Skeletal muscle tissue (tissue), 4 donors: ENCODE measurements around the gene TMEM132E. TPM values are rescaled to one million over a fixed set of nuclear protein-coding genes. Genes with fewer than 3 reads are reported as not detected.

Source experiments
- H3K27ac ChIP-seq: one replicate; pipeline ENCODE4 v1.7.0; 2013; ENCODE audit warnings: mild to moderate bottlenecking, low read depth, low read length, inconsistent platforms
- H3K27me3 ChIP-seq, 3 donors: one replicate each; pipeline ENCODE4 v1.7.0; 2013; ENCODE audit warnings: low read length in 3 of 3; ENCODE audit not compliant: control insufficient read depth in 3 of 3, insufficient read depth in 3 of 3
- H3K36me3 ChIP-seq, 3 donors: one replicate each; pipeline ENCODE4 v1.7.0; 2013; ENCODE audit warnings: low read length in 3 of 3; ENCODE audit not compliant: control insufficient read depth in 3 of 3, insufficient read depth in 3 of 3
- H3K4me1 ChIP-seq, 3 donors: one replicate each; pipeline ENCODE4 v1.7.0; 2013; ENCODE audit warnings: low read length in 3 of 3, mild to moderate bottlenecking in 3 of 3; ENCODE audit not compliant: control insufficient read depth in 3 of 3, insufficient read depth in 3 of 3
- H3K4me3 ChIP-seq, 3 donors: one replicate each; pipeline ENCODE4 v1.7.0; 2013; ENCODE audit warnings: low read length in 3 of 3
- H3K9ac ChIP-seq, 3 donors: one replicate each; pipeline ENCODE4 v1.7.0; 2013; ENCODE audit warnings: low read length in 3 of 3, mild to moderate bottlenecking in 3 of 3, moderate library complexity in 2 of 3, low read depth in 1 of 3
- H3K9me3 ChIP-seq, 3 donors: one replicate each; pipeline ENCODE4 v1.7.0; 2013; ENCODE audit warnings: low read length in 3 of 3; ENCODE audit not compliant: control insufficient read depth in 3 of 3
- total RNA-seq: library from RNA; depleted of rRNA; stranded (reverse); fragments of >200 nt; gene quantifications from one replicate; pipeline ENCODE4 v1.2.3, GENCODE V29; 2014
- donor health status: Osteomylitis.

Gene TMEM132E
- total RNA-seq, 1 donor from 2014 or later = 0.52 TPM

GRCh38 chr17:34665819-34666763 lies 86.7 kb downstream of the TMEM132E start:
- H3K4me1 ChIP-seq = no peaks in the 10 kb centered on the region
- H3K27me3 ChIP-seq = peaks cover 18 to 38% (median 33%) of the 10 kb centered on the region in 3 donors
- H3K9me3 ChIP-seq = no peaks in the 10 kb centered on the region
- no peak overlapping the region for H3K27ac ChIP-seq
- no peak overlapping the region for H3K4me3 ChIP-seq
- H3K36me3 ChIP-seq = no peaks in the 10 kb centered on the region
- no peak overlapping the region for H3K9ac ChIP-seq

GRCh38 chr17:34667656-34668055 lies 88.3 kb downstream of the TMEM132E start:
- Histone ChIP-seq H3K27me3 (peaks cover 18 to 34% (median 32%) of the 10 kb centered on the region in 3 donors), H3K4me1 (no peaks in the 10 kb centered on the region), H3K9ac (no peak overlapping the region)

GRCh38 chr17:34668206-34668605 lies 88.8 kb downstream of the TMEM132E start:
- Histone ChIP-seq H3K36me3 (no peaks in the 10 kb centered on the region), H3K27me3 (peaks cover 18 to 33% (median 32%) of the 10 kb centered on the region in 3 donors), H3K27ac (no peak overlapping the region), H3K9ac (no peak overlapping the region), H3K4me1 (no peaks in the 10 kb centered on the region), H3K9me3 (no peaks in the 10 kb centered on the region), H3K4me3 (no peak overlapping the region)

More at GRCh38 chr17:34667656-34668055, 88.3 kb downstream of the TMEM132E start:
- H3K36me3 ChIP-seq = no peaks in the 10 kb centered on the region
- no peak overlapping the region for H3K4me3 ChIP-seq
- H3K9me3 ChIP-seq = no peaks in the 10 kb centered on the region
- H3K27ac ChIP-seq = no peak overlapping the region

- Histone ChIP-seq H3K27ac (no peak overlapping the region), H3K27me3 (peaks cover 17 to 30% (median 22%) of the 10 kb centered on the region in 3 donors), H3K9me3 (no peaks in the 10 kb centered on the region), H3K9ac (no peak overlapping the region), H3K4me3 (no peak overlapping the region), H3K36me3 (no peaks in the 10 kb centered on the region), H3K4me1 (no peaks in the 10 kb centered on the region)
These were observed 90.1 kb downstream of the TMEM132E start for GRCh38 chr17:34669511-34669910.

- Histone ChIP-seq H3K27ac (no peak overlapping the region), H3K4me1 (no peaks in the 10 kb centered on the region), H3K36me3 (no peaks in the 10 kb centered on the region), H3K9ac (no peak overlapping the region), H3K4me3 (no peak overlapping the region), H3K9me3 (no peaks in the 10 kb centered on the region), H3K27me3 (peaks cover 8 to 20% (median 12%) of the 10 kb centered on the region in 3 donors)
These were observed 91.2 kb downstream of the TMEM132E start for GRCh38 chr17:34670618-34671017.

GRCh38 chr17:34671191-34671590 lies 91.8 kb downstream of the TMEM132E start:
- peaks cover 8 to 16% (median 12%) of the 10 kb centered on the region in 3 donors for H3K27me3 ChIP-seq
- H3K9me3 ChIP-seq = no peaks in the 10 kb centered on the region
- no peaks in the 10 kb centered on the region for H3K36me3 ChIP-seq
- no peaks in the 10 kb centered on the region for H3K4me1 ChIP-seq
- H3K27ac ChIP-seq = no peak overlapping the region
- no peak overlapping the region for H3K9ac ChIP-seq
- no peak overlapping the region for H3K4me3 ChIP-seq

- Histone ChIP-seq H3K4me3 (no peak overlapping the region), H3K9ac (no peak overlapping the region), H3K27me3 (peaks cover 8 to 13% (median 12%) of the 10 kb centered on the region in 3 donors)
These were observed 92.9 kb downstream of the TMEM132E start for GRCh38 chr17:34672176-34672785.

GRCh38 chr17:34673516-34673915 lies 94.1 kb downstream of the TMEM132E start:
- Histone ChIP-seq H3K27ac (no peak overlapping the region), H3K4me1 (no peaks in the 10 kb centered on the region), H3K9me3 (no peaks in the 10 kb centered on the region), H3K9ac (no peak overlapping the region), H3K27me3 (peaks cover 4 to 9% (median 4%) of the 10 kb centered on the region in 3 donors), H3K36me3 (no peaks in the 10 kb centered on the region), H3K4me3 (no peak overlapping the region)

More at GRCh38 chr17:34672176-34672785, 92.9 kb downstream of the TMEM132E start:
- no peaks in the 10 kb centered on the region for H3K4me1 ChIP-seq
- no peaks in the 10 kb centered on the region for H3K36me3 ChIP-seq
- no peak overlapping the region for H3K27ac ChIP-seq
- H3K9me3 ChIP-seq = no peaks in the 10 kb centered on the region

GRCh38 chr17:34673995-34674890 lies 94.9 kb downstream of the TMEM132E start:
- no peaks in the 10 kb centered on the region for H3K9me3 ChIP-seq
- H3K4me1 ChIP-seq = no peaks in the 10 kb centered on the region
- H3K9ac ChIP-seq = no peak overlapping the region
- no peak overlapping the region for H3K4me3 ChIP-seq
- H3K27me3 ChIP-seq = peaks cover 4 to 7% (median 4%) of the 10 kb centered on the region in 3 donors
- H3K27ac ChIP-seq = no peak overlapping the region
- H3K36me3 ChIP-seq = no peaks in the 10 kb centered on the region
